Mucosa of descending colon (tissue), 3 donors: ENCODE results near the gene GNPDA1. TPM values are rescaled to one million over a fixed set of nuclear protein-coding genes. Genes with fewer than 3 reads are reported as not detected.
A peak's percentile ranks its signal among the peaks of the same experiment; 100 is the strongest.

ENCODE experiments used
- ATAC-seq: fragments of 200-7000 bp; cut with Tn5 transposase; one replicate; pipeline ENCODE4 v1.9.1; 2020; ENCODE audit warnings: mild to moderate bottlenecking, moderate library complexity
- DNase-seq, 3 donors: peaks; one replicate each; pipeline ENCODE4 v3.0.0-alpha.2; 2020
- H3K36me3 ChIP-seq: fragments of 200-600 bp; one replicate; pipeline ENCODE4 v1.8.0; 2021; ENCODE audit warnings: low read depth, mild to moderate bottlenecking
- H3K4me1 ChIP-seq: fragments of 200-600 bp; one replicate; pipeline ENCODE4 v1.8.0; 2021; ENCODE audit warnings: low read depth, mild to moderate bottlenecking
- H3K4me3 ChIP-seq: fragments of 200-600 bp; one replicate; pipeline ENCODE4 v1.8.0; 2021; ENCODE audit warnings: mild to moderate bottlenecking
- H3K9me3 ChIP-seq: fragments of 200-600 bp; one replicate; pipeline ENCODE4 v1.8.0; 2021; ENCODE audit warnings: mild to moderate bottlenecking
- CTCF ChIP-seq: fragments of 200-600 bp; IDR thresholded peaks from one replicate; pipeline ENCODE4 v1.8.0; 2022; ENCODE audit warnings: antibody characterized with exemption, mild to moderate bottlenecking
- intact Hi-C, 2 donors: fragments of 100-400 bp; cut with DNase I in 1 of 2; cut with micrococcal nuclease in 1 of 2; formaldehyde crosslinking; loops; one replicate each; pipeline versions ENCODE4 v1.11.0 to v1.11.1; 2022; cut with DNase I, micrococcal nuclease
- total RNA-seq, 3 donors: library from RNA; stranded (reverse); fragmentation: NEBNext Ultra II Directional in 2 of 3; extraction: Animal tissue kit (Norgen Biotek cat#: 25700) in 2 of 3; gene quantifications; one replicate each; pipeline versions ENCODE4 v1.2.1 to v1.2.4, GENCODE V29; 2021 to 2023
- donor health status: DM: no; HTN: no; CAD: no; lungs with moderate emphysema.
- donor health status: DM: no; HTN: no; CAD: no.
- donor health status: DM: no; HTN: yes; CAD: no.

Gene GNPDA1
- total RNA-seq, 3 donors from 2014 or later = 10.0 to 29.4 (median 25.3) TPM

GRCh38 chr5:142000704-142001484 is 11.9 kb downstream of the GNPDA1 start:
- no peaks in the 10 kb centered on the region for H3K9me3 ChIP-seq
- TF ChIP-seq CTCF = no peak
- peak in 1 of 3 donors; percentile 14 for DNase-seq
- ATAC-seq = no peak
- no peaks in the 10 kb centered on the region for H3K36me3 ChIP-seq
- intact Hi-C loops = no loop called here
- H3K4me1 ChIP-seq = no peaks in the 10 kb centered on the region
- H3K4me3 ChIP-seq = no peak overlapping the region

GRCh38 chr5:142000173-142000572 is 12.7 kb downstream of the GNPDA1 start:
- Histone ChIP-seq H3K4me1 (no peaks in the 10 kb centered on the region), H3K36me3 (no peaks in the 10 kb centered on the region), H3K9me3 (no peaks in the 10 kb centered on the region), H3K4me3 (no peak overlapping the region)
- DNase-seq (no peak), ATAC-seq (no peak)
- intact Hi-C loops = no loop called here
- TF ChIP-seq CTCF = no peak

- DNase-seq (no peak), ATAC-seq (peak; percentile 38)
- Histone ChIP-seq H3K36me3 (no peaks in the 10 kb centered on the region), H3K4me3 (no peak overlapping the region), H3K4me1 (no peaks in the 10 kb centered on the region), H3K9me3 (no peaks in the 10 kb centered on the region)
- no peak for TF ChIP-seq CTCF
- intact Hi-C loops = loop anchor here in 1 of 2 donors (10.0 kb wide), 1 partner anchor 137 kb away; no protein-coding TSS in a partner anchor
Measured at GRCh38 chr5:141997358-141997960, 15.4 kb downstream of the GNPDA1 start.

GRCh38 chr5:141995656-141996055 is 17.2 kb downstream of the GNPDA1 start:
- intact Hi-C loops = loop anchor here in 1 of 2 donors (10.0 kb wide), 1 partner anchor 139 kb away; no protein-coding TSS in a partner anchor
- H3K4me1 ChIP-seq = no peaks in the 10 kb centered on the region
- DNase-seq (no peak), ATAC-seq (no peak)
- TF ChIP-seq CTCF = no peak
- no peaks in the 10 kb centered on the region for H3K9me3 ChIP-seq
- H3K36me3 ChIP-seq = no peaks in the 10 kb centered on the region
- no peak overlapping the region for H3K4me3 ChIP-seq

GRCh38 chr5:141994511-141995136 is 18.2 kb downstream of the GNPDA1 start:
- TF ChIP-seq CTCF = no peak
- Histone ChIP-seq H3K9me3 (no peaks in the 10 kb centered on the region), H3K4me1 (no peaks in the 10 kb centered on the region), H3K4me3 (no peak overlapping the region), H3K36me3 (no peaks in the 10 kb centered on the region)
- intact Hi-C loops = loop anchor here (5.0 to 10.0 kb wide), 2 partner anchors 140 to 148 kb away; no protein-coding TSS in a partner anchor
- no peak for DNase-seq
- ATAC-seq = no peak
